Immature natural killer cell (primary cell): ENCODE measurements around the gene FRMD4B. TPM values are rescaled to one million over a fixed set of nuclear protein-coding genes. Genes with fewer than 3 reads are reported as not detected.
A peak's percentile ranks its signal among the peaks of the same experiment; 100 is the strongest.
"Not testable (repeated sequence)": the region's sequence is repeated elsewhere in the genome, so short reads cannot be mapped to it uniquely, and the experiment has no call there.

Experiments
- DNase-seq, 3 donors: peaks; one replicate each; pipeline ENCODE4 v3.0.0; 2022; ENCODE audit warnings: mixed read lengths in 1 of 3
- H3K27ac Mint-ChIP-seq, 6 donors: one replicate each; pipeline ENCODE4 v1.8.0; 2020; ENCODE audit warnings: mixed read lengths in 6 of 6, mild to moderate bottlenecking in 5 of 6, inconsistent platforms in 4 of 6, moderate library complexity in 3 of 6
- H3K27me3 Mint-ChIP-seq, 3 donors: one replicate each; pipeline ENCODE4 v1.8.0; 2020 to 2021; ENCODE audit warnings: low read depth in 3 of 3, mild to moderate bottlenecking in 3 of 3, mixed read lengths in 3 of 3, moderate library complexity in 3 of 3, inconsistent platforms in 1 of 3
- H3K36me3 Mint-ChIP-seq, 3 donors: one replicate each; pipeline ENCODE4 v1.8.0; 2020; ENCODE audit warnings: mixed read lengths in 3 of 3, inconsistent platforms in 2 of 3, mild to moderate bottlenecking in 2 of 3
- H3K4me1 Mint-ChIP-seq, 2 donors: one replicate each; pipeline ENCODE4 v1.8.0; 2020; ENCODE audit warnings: inconsistent platforms in 2 of 2, mild to moderate bottlenecking in 2 of 2, mixed read lengths in 2 of 2, moderate library complexity in 1 of 2
- H3K4me3 Mint-ChIP-seq, 5 donors: one replicate each; pipeline ENCODE4 v1.8.0; 2020; ENCODE audit warnings: mild to moderate bottlenecking in 5 of 5, mixed read lengths in 5 of 5, inconsistent platforms in 3 of 5, moderate library complexity in 3 of 5
- H3K9me3 Mint-ChIP-seq, 6 donors: one replicate each; pipeline ENCODE4 v1.8.0; 2020; ENCODE audit warnings: mild to moderate bottlenecking in 6 of 6, mixed read lengths in 6 of 6, inconsistent platforms in 4 of 6, moderate library complexity in 3 of 6
- polyA plus RNA-seq, 3 donors: library from polyadenylated mRNA; unstranded; fragments of 300-500 nt; fragmentation: Illumina TruSeq; gene quantifications; one replicate each; pipeline ENCODE4 v1.2.3, GENCODE V29; 2021

The FRMD4B gene
- polyA plus RNA-seq, 3 donors from 2014 or later, result 1.3 to 16.1 (median 5.4) TPM

DNA sequence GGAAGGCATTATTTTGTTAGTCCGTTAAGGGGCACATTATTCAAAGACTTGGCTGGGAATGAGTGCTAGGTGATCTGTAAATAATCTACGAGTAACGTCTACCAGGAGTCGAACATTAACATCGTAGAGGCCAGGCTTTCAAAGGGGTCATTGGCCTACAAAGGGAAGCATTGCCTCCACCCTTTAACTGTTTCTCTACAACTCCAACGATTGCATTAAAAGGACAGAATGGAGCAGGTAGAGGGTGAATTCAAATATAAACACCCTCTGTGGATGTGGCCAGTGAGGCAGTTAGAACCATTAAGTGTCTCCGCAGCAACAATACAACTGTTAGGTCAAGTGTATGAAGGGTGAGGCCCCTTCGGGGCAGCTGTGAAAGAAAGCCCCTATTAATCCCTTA is 137.5 kb downstream of the FRMD4B start:
- H3K27me3 Mint-ChIP-seq, result peaks cover 0 to 3% (median 3%) of the 10 kb centered on the region in 3 donors
- H3K9me3 Mint-ChIP-seq, result no peaks in the 10 kb centered on the region
- no peak overlapping the region for H3K27ac Mint-ChIP-seq
- no peak for DNase-seq
- no peaks in the 10 kb centered on the region for H3K4me1 Mint-ChIP-seq
- peaks cover 0 to 2% (median 0%) of the 10 kb centered on the region in 3 donors for H3K36me3 Mint-ChIP-seq
- no peak overlapping the region for H3K4me3 Mint-ChIP-seq

DNA sequence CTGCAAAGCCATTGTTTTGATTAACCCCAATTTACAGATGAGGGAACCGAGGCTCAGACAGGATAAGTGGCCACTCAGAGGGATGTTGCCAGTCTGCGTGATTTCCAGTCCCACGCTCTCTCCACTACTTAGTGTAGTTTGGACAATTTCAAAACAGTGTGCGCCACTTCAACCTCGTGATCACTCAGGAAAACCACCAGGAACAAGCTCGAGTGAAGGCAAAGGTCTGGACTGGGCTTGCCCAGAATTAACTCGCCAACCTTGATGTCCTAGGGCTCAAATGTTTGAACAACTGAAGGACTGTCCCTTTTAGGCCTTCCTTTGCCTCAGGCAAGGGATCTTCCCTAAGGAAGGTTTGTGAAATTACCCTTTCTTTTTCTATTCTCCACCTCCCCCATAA is 139.3 kb downstream of the FRMD4B start:
- H3K36me3 Mint-ChIP-seq, result no peaks in the 10 kb centered on the region
- H3K27ac Mint-ChIP-seq, result no peak overlapping the region
- peaks cover 5 to 6% of the 10 kb centered on the region in 2 donors for H3K4me1 Mint-ChIP-seq
- no peaks in the 10 kb centered on the region for H3K9me3 Mint-ChIP-seq
- H3K4me3 Mint-ChIP-seq, result no peak overlapping the region
- no peak for DNase-seq
- H3K27me3 Mint-ChIP-seq, result peaks cover 0 to 3% (median 2%) of the 10 kb centered on the region in 3 donors

DNA sequence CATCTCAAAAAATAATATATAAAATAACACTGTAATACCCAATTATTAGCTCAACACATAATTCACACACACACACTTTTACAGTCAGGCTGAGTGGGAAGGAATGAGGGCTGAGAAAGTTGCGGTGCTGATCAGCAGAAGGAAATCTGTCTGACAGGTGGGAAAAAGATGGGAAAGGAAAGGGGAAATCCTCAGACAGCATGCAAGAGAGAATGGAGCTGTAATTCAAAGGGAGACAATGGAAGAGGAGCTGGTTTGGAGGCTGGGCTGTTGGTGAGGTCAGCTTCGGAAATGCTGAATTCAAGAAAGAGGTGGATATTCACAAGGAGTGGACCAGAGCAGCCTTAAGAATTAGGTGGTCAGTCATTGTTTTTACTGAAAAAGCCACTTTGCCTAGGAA is 141.8 kb downstream of the FRMD4B start:
- H3K9me3 Mint-ChIP-seq, result no peaks in the 10 kb centered on the region

DNA sequence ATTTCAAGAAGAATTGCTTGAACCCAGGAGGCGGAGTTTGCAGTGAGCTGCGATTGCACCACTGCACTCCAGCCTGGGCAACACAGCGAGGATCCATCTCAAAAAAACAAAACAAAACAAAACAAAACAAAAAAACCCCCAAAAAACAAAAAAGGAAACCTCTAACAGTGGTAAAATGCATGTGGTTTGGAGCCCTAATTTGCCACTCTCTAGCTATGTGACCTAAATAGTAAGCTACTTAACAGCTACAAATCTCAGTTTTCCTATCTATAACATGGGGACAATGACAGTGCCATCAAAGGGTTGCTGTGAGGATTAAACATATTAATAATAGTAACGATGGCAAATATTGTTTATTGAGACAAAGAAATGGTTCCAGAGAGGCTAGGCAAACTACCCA is 144.1 kb downstream of the FRMD4B start:
- Mint-ChIP-seq H3K27me3 (peaks cover 0 to 4% (median 0%) of the 10 kb centered on the region in 3 donors), H3K36me3 (no peaks in the 10 kb centered on the region), H3K4me3 (no peak overlapping the region), H3K9me3 (no peaks in the 10 kb centered on the region), H3K27ac (no peak overlapping the region), H3K4me1 (peaks cover 9 to 13% of the 10 kb centered on the region in 2 donors)
- DNase-seq, result no peak

More for the DNA sequence above, 141.8 kb downstream of the FRMD4B start:
- Mint-ChIP-seq H3K36me3 (no peaks in the 10 kb centered on the region), H3K4me3 (no peak overlapping the region), H3K27ac (no peak overlapping the region), H3K4me1 (peaks cover 9 to 11% of the 10 kb centered on the region in 2 donors), H3K27me3 (peaks cover 0 to 2% (median 0%) of the 10 kb centered on the region in 3 donors)
- no peak for DNase-seq

DNA sequence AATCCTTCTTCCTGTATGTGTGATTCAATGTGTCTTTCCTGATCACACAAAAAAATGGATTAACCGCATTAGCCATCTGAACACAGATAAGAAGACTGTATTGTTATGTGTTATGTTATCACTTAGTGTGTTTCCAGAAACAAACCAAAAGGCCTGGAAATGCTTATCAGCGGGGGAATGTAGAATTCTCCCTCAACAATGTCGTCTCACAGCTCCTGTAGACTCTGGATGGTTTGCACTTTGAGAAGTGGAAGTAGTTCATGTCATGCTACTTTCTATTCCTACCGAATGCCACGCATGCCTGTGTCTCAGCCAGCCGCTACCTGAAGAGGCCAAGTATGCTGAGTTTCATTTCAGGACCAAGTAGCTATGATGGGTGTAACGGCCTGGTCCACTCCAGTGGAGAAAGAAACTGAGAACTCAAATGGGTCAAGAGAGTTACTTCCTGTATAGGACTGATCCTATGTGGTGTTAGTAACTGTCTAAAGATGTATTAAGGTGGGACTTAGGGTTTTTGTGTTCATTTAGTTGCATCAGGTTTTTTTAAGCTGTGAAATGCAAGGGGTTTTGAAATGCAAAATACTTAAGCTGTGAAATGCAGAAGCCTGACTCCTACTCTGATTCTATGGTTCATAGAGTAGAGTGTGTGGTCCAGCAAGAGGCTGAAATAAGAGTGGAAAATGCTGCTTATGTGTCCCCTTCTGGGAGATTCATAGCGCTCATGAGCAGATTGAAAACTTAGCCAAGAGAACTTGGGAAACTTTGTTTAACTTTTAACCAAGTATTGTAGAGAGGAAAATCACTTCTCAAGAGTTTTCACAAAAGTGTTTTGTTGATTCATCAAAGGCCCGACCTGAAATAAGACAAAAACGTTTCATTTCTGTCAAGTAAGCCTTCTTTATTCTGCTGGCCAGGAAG is 145.0 kb downstream of the FRMD4B start:
- no peaks in the 10 kb centered on the region for H3K9me3 Mint-ChIP-seq
- H3K27me3 Mint-ChIP-seq, result peaks cover 0 to 4% (median 0%) of the 10 kb centered on the region in 3 donors
- H3K4me1 Mint-ChIP-seq, result peaks cover 11 to 19% of the 10 kb centered on the region in 2 donors
- no peak for DNase-seq
- H3K36me3 Mint-ChIP-seq, result no peaks in the 10 kb centered on the region
- H3K4me3 Mint-ChIP-seq, result no peak overlapping the region
- H3K27ac Mint-ChIP-seq, result no peak overlapping the region

DNA sequence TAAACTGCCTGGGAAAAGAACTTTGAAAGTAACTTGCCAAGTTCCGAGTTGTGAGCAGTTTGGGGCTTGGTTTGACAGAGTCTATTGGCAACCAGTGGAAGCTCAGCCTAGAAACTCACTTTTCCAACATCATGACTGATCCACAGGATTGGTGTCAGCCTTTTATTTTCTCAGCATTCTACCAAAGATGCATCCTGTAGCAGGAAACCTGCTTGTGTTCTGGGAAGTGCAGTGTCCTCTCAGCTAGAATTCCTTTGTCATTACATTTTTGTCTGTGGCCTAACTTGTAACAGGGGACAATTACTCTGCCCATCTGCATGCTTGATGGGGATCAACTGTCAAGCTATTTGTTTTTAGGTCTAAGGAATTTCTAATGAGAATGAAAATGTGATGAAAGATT is 146.8 kb downstream of the FRMD4B start:
- Mint-ChIP-seq H3K27me3 (peaks cover 0 to 3% (median 2%) of the 10 kb centered on the region in 3 donors), H3K4me3 (no peak overlapping the region), H3K4me1 (peaks cover 15 to 19% of the 10 kb centered on the region in 2 donors), H3K9me3 (no peaks in the 10 kb centered on the region), H3K36me3 (no peaks in the 10 kb centered on the region), H3K27ac (no peak overlapping the region)
- no peak for DNase-seq

DNA sequence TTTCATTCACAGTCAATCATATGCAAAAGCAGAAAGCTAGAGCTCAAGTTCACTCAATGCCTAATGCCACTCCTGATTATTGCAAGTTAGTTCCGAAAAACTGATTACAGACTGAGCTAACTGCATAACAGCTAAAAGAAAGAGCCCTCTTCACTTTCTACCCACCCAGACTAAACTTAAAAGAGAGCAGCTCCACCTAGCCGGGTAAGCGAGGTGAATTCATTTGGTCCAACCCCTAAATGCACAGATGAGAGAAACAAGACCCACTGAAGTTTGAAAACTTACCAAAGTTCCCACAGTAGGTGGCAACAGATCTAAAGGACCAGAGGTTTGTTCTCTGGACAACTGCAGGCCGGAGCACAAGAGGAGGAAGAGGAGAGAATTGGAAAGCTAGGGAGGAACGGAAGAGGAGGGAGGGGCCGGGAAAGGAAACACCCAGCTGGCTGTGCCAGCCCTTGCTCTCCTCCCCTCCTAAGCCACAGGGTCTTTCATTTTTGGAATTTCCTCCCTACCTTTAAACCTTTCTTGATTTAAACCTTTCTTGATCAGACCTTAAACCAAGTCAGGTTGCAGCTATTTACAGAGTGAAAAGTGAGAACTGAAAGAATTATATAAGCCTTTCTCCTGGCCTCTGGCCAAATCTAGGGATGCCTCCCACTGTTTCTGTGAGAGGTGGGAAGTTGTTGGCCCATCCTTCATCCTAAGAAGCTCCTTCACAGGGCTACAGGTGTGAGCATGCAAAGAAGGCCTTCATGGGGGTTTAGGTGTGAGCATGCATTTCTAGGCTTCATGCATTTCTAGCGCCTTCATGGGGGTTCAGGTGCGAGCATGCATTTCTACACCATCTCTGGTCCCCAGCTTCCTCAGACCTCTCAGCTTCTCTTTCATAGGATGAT is 148.8 kb downstream of the FRMD4B start:
- Mint-ChIP-seq H3K9me3 (no peaks in the 10 kb centered on the region), H3K27ac (no peak overlapping the region), H3K36me3 (no peaks in the 10 kb centered on the region), H3K27me3 (peaks cover 0 to 2% (median 2%) of the 10 kb centered on the region in 3 donors), H3K4me1 (peaks cover 12 to 17% of the 10 kb centered on the region in 2 donors), H3K4me3 (peak overlapping the region in 1 of 5 donors; percentile 20)
- DNase-seq, result no peak

DNA sequence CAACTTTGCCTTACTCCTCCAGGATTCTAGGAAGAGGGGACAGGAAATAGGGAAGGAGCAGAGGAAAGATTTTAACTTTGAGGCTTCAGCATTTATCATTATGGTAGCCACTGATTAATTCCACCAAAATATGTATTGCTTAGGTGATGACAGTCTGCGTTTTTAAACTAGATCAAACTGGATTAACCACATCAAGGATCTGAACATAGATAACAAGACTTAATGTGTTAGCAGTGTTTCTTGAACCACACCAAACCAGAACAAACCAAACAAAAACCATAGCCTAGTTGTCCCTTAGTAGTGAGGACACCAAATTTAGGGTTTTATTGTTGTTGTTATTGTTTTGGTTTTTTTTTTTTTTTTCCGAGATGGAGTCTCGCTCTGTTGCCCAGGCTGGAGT is 150.0 kb downstream of the FRMD4B start:
- H3K36me3 Mint-ChIP-seq, result no peaks in the 10 kb centered on the region
- peaks cover 0 to 2% (median 2%) of the 10 kb centered on the region in 3 donors for H3K27me3 Mint-ChIP-seq
- peaks cover 6 to 10% of the 10 kb centered on the region in 2 donors for H3K4me1 Mint-ChIP-seq
- no peak overlapping the region for H3K27ac Mint-ChIP-seq
- peak in 1 of 3 donors; percentile 11 for DNase-seq
- H3K9me3 Mint-ChIP-seq, result no peaks in the 10 kb centered on the region
- no peak overlapping the region for H3K4me3 Mint-ChIP-seq

DNA sequence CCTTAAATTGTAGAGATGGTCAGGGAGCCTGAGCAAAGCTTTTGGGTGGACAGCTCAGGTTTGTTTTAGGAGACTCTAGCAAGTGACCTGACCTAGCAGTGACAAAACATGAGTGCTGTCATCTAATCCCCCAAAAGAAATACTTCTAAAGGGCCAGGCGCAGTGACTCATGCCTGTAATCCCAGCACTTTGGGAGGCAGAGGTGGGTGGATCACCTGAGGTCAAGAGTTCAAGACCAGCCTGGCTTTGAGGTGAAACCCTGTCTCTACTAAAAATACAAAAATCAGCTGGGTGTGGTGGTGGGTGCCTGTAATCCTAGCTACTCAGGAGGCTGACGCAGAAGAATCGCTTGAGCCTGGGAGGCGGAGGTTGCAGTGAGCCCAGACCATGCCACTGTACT is 150.7 kb downstream of the FRMD4B start:
- not testable (repeated sequence) for H3K27ac Mint-ChIP-seq

DNA sequence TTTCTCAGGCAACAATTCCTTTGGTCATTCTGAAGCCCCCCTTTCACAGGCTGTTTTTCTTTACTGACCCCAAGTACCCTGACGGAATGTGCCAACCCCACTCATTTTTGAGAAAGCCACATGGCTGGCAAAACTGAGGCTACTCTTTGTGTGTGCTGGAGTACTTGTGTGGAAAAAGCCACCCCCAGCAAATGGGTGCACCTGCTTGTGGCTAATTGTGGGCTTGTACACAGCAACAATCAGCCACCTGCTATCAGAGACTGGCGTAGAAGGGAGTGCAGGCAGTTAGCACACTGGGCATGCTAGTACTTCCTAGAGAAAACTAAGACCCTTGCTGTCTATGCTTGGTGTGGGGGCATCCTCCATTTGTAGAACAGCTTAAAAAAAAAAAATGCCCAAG is 153.4 kb downstream of the FRMD4B start:
- no peak overlapping the region for H3K27ac Mint-ChIP-seq
- H3K36me3 Mint-ChIP-seq, result no peaks in the 10 kb centered on the region
- peaks cover 0 to 2% (median 0%) of the 10 kb centered on the region in 3 donors for H3K27me3 Mint-ChIP-seq
- no peak overlapping the region for H3K4me3 Mint-ChIP-seq
- H3K4me1 Mint-ChIP-seq, result peaks cover 6 to 7% of the 10 kb centered on the region in 2 donors
- DNase-seq, result no peak
- no peaks in the 10 kb centered on the region for H3K9me3 Mint-ChIP-seq

More for the DNA sequence above, 150.7 kb downstream of the FRMD4B start:
- H3K27me3 Mint-ChIP-seq, H3K9me3 Mint-ChIP-seq, H3K4me3 Mint-ChIP-seq, H3K36me3 Mint-ChIP-seq, DNase-seq, H3K4me1 Mint-ChIP-seq: not testable (repeated sequence)

DNA sequence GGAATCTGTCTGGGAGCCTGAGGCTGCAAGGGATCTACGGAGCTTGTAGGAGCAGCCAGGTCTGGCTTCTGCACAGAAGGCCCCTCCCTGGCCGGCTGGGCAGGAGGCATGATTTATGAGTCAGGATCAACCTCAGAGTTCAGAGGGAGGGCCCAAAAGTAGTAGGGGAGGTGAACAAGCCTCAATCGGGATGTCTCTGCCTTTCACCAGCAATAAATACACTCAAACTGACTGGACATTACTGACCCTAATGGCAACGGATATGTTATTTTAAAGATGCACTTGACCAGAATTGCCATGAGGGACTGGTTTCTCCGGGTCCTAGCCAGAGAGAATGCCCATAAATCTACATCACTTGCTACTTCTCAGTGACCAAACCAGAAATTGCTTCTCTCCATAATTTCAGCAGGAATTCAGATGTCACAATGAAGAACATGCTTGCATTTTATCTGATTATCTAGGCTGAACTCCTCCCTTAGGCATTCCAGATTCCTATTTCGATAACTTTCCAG is 153.9 kb downstream of the FRMD4B start:
- H3K36me3 Mint-ChIP-seq, result no peaks in the 10 kb centered on the region
- peaks cover 0 to 2% (median 0%) of the 10 kb centered on the region in 3 donors for H3K27me3 Mint-ChIP-seq

DNA sequence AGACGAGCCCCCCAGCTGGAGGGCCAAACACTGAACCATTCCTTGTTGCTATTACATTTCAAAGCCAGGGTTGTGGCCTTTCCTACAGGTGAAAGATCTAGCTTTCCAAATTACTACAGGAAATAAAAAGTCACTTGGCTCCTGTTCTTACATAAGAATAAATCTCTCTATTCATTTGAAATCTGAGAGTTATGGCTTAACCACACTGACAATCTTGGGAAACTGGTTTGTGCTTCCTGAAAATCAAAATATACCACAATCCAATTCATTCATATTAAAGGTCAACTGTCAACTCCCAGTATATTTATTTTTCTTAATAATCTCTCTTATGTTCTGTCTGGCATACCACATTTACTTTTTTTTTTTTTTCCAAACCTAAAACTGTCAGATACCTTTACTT is 159.8 kb downstream of the FRMD4B start:
- Mint-ChIP-seq H3K27ac (no peak overlapping the region), H3K27me3 (no peaks in the 10 kb centered on the region), H3K9me3 (no peaks in the 10 kb centered on the region), H3K4me1 (no peaks in the 10 kb centered on the region), H3K4me3 (no peak overlapping the region), H3K36me3 (peaks cover 0 to 7% (median 6%) of the 10 kb centered on the region in 3 donors)
- no peak for DNase-seq

More for the DNA sequence above, 153.9 kb downstream of the FRMD4B start:
- H3K27ac Mint-ChIP-seq, result no peak overlapping the region
- H3K9me3 Mint-ChIP-seq, result no peaks in the 10 kb centered on the region
- H3K4me1 Mint-ChIP-seq, result peaks cover 6 to 7% of the 10 kb centered on the region in 2 donors
- no peak for DNase-seq
- no peak overlapping the region for H3K4me3 Mint-ChIP-seq

DNA sequence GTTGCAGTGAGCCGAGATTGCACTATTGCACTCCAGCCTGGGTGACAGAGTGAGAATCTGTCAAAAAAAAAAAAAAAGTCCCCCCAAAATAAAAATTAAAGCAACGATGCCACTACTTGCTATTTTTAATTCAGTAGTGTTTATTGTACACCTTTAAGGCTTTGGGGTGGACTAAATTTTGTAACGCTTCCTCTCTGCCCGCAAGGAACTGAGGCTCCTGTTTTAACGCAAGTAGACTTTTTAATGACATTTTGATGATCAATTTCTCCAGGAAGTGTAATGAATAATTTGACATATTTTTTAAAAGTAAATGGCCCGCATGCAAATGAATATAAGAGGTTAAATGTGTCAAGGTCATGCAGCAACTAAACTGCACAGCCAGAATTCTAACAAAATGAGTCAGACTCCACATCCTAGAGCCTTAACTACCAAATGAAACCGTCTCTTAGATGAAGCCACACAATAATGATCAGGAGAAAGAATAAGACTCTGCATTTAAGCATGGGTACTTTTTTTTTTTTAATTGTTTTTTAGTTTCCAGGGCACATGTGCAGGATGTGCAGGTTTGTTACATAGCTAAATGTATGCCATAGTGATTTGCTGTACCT is 166.7 kb downstream of the FRMD4B start:
- no peak for DNase-seq

More for the DNA sequence above, 166.7 kb downstream of the FRMD4B start:
- Mint-ChIP-seq H3K27ac (no peak overlapping the region), H3K36me3 (peaks cover 0 to 9% (median 8%) of the 10 kb centered on the region in 3 donors), H3K4me3 (no peak overlapping the region), H3K27me3 (peaks cover 0 to 3% (median 0%) of the 10 kb centered on the region in 3 donors), H3K9me3 (no peaks in the 10 kb centered on the region), H3K4me1 (no peaks in the 10 kb centered on the region)
